Measurements from ENCODE around the gene UCK1.

UCK1 gene

DNA sequence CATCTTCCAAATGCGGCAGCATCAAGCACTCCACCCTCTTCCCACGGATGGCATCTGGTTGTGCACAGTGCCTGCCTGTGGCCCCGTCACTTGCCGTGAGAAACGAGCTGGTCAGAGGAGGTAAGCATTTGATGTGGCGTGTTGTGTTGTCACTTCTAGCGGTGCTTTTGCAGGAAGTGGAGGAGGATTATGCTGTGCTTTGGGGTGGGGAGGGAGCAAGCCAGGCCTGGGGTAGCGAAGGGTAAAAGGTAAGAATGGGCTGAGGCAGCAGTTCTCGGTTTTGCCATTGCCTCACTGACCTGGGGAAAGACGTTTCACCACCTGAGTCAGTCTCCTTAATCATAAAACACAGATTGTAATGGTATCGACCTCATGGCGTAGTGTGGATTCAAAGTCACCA lies 30.7 kb downstream of the UCK1 start:
- no peak overlapping the region for H3K27ac ChIP-seq (ENCODE audit: low read depth, low read length)
- no peaks in the 10 kb centered on the region for H4K20me1 ChIP-seq (ENCODE audit: low read depth, low read length)
- H3K9ac ChIP-seq (ENCODE audit: low read length), result no peak overlapping the region
- no peaks in the 10 kb centered on the region for H3K27me3 ChIP-seq (ENCODE audit: low read length)
- H3F3A ChIP-seq (ENCODE audit: insufficient read depth), result peaks cover 26% of the 10 kb centered on the region
- no peaks in the 10 kb centered on the region for H3K36me3 ChIP-seq (ENCODE audit: low read length)
- no peaks in the 10 kb centered on the region for H3K9me2 ChIP-seq (replicated peaks; ENCODE audit: insufficient read depth, low read length)
- H3K9me3 ChIP-seq (ENCODE audit: insufficient read depth, low read length), result no peaks in the 10 kb centered on the region
- no peak overlapping the region for H3K4me2 ChIP-seq (ENCODE audit: low read depth, low read length, poor library complexity, severe bottlenecking)
- TF ChIP-seq EZH2phosphoT487 (conservative IDR thresholded peaks at IDR 0.05; ENCODE audit: low read length), result no peak
- TF ChIP-seq, protein P1, sequence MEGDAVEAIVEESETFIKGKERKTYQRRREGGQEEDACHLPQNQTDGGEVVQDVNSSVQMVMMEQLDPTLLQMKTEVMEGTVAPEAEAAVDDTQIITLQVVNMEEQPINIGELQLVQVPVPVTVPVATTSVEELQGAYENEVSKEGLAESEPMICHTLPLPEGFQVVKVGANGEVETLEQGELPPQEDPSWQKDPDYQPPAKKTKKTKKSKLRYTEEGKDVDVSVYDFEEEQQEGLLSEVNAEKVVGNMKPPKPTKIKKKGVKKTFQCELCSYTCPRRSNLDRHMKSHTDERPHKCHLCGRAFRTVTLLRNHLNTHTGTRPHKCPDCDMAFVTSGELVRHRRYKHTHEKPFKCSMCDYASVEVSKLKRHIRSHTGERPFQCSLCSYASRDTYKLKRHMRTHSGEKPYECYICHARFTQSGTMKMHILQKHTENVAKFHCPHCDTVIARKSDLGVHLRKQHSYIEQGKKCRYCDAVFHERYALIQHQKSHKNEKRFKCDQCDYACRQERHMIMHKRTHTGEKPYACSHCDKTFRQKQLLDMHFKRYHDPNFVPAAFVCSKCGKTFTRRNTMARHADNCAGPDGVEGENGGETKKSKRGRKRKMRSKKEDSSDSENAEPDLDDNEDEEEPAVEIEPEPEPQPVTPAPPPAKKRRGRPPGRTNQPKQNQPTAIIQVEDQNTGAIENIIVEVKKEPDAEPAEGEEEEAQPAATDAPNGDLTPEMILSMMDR (IDR thresholded peaks at IDR 0.05; ENCODE audit: insufficient read depth, low read length, poor library complexity, severe bottlenecking), result no peak
- no peak overlapping the region for H2AFZ ChIP-seq (ENCODE audit: low read depth, low read length, severe bottlenecking)
- H3K79me2 ChIP-seq (ENCODE audit: insufficient read depth, low read length), result peaks cover 6% of the 10 kb centered on the region
- H3K4me3 ChIP-seq (ENCODE audit: insufficient read depth, low read length, poor library complexity, severe bottlenecking), result no peak overlapping the region

DNA sequence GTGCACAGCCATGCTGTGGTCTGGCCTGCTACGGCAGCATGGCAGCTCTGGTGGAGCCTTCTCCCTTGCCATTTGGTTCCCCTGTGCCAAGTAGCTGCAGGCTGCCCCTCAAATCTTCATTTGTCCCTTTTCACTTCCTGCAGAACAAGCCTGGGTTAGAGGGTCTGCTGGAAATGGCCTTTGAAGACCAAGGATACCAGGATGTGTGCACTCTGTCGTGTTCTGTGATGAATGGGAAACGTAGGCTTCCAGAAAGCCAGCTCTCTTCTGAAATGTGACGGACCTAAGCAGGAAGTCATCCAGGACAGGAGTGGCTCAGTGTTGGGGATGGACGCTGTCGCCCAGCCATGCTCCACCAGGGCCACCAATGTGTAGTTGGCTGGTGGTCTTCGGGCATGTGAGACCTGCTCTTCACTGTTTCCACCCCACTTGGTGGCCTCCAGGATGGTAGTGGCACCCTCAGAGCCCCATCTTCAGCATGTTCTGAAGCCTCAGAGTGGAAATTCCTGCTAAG lies 31.8 kb downstream of the UCK1 start:
- Histone ChIP-seq H3K79me2 (ENCODE audit: insufficient read depth, low read length) (peaks cover 6% of the 10 kb centered on the region), H3K27me3 (ENCODE audit: low read length) (no peaks in the 10 kb centered on the region), H3F3A (ENCODE audit: insufficient read depth) (peaks cover 26% of the 10 kb centered on the region), H3K4me2 (ENCODE audit: low read depth, low read length, poor library complexity, severe bottlenecking) (no peak overlapping the region), H2AFZ (ENCODE audit: low read depth, low read length, severe bottlenecking) (no peak overlapping the region), H4K20me1 (ENCODE audit: low read depth, low read length) (no peaks in the 10 kb centered on the region), H3K9me2 (replicated peaks; ENCODE audit: insufficient read depth, low read length) (no peaks in the 10 kb centered on the region), H3K4me3 (ENCODE audit: insufficient read depth, low read length, poor library complexity, severe bottlenecking) (no peak overlapping the region), H3K27ac (ENCODE audit: low read depth, low read length) (no peak overlapping the region), H3K9ac (ENCODE audit: low read length) (no peak overlapping the region), H3K36me3 (ENCODE audit: low read length) (no peaks in the 10 kb centered on the region), H3K9me3 (ENCODE audit: insufficient read depth, low read length) (no peaks in the 10 kb centered on the region)
- no peak for TF ChIP-seq EZH2phosphoT487 (conservative IDR thresholded peaks at IDR 0.05; ENCODE audit: low read length)
- TF ChIP-seq, protein P1 (IDR thresholded peaks at IDR 0.05; ENCODE audit: insufficient read depth, low read length, poor library complexity, severe bottlenecking), result no peak

DNA sequence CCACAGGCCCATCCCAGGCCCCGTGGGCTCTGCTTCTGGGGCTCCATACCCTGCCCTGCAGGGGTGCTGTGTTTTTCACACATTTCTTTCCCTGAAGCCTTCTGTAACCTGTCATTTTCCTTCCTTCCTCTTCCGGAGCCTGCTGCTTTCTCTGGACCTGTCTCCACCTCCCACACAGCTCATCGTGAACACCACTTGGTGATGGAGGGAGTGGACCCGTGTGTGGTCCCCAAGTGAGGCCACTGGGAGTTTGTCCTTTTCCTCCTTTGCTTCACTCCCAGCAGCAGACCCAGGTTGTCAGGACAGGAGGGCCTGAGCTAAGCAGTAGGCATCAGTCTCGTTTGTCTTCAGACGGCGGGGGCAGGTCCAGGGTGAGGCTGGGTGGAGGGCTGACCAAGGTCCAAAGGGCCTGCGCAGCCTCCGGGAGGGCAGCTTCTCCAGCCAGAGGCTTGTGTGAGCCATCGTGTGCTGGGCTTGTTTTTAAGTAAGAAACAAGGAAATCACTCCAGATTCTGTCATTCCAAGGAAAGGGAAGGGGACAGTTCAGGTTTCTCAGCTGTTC lies 34.1 kb downstream of the UCK1 start:
- Histone ChIP-seq H3K9ac (ENCODE audit: low read length) (no peak overlapping the region), H3K4me2 (ENCODE audit: low read depth, low read length, poor library complexity, severe bottlenecking) (no peak overlapping the region), H3K9me2 (replicated peaks; ENCODE audit: insufficient read depth, low read length) (no peaks in the 10 kb centered on the region), H3K27ac (ENCODE audit: low read depth, low read length) (no peak overlapping the region), H3K9me3 (ENCODE audit: insufficient read depth, low read length) (no peaks in the 10 kb centered on the region), H3F3A (ENCODE audit: insufficient read depth) (peaks cover 26% of the 10 kb centered on the region), H2AFZ (ENCODE audit: low read depth, low read length, severe bottlenecking) (no peak overlapping the region), H4K20me1 (ENCODE audit: low read depth, low read length) (no peaks in the 10 kb centered on the region), H3K4me3 (ENCODE audit: insufficient read depth, low read length, poor library complexity, severe bottlenecking) (no peak overlapping the region), H3K79me2 (ENCODE audit: insufficient read depth, low read length) (no peaks in the 10 kb centered on the region), H3K36me3 (ENCODE audit: low read length) (peaks cover 5% of the 10 kb centered on the region; the same call in 1 of the 2 replicates), H3K27me3 (ENCODE audit: low read length) (no peaks in the 10 kb centered on the region)
- no peak for TF ChIP-seq EZH2phosphoT487 (conservative IDR thresholded peaks at IDR 0.05; ENCODE audit: low read length)
- TF ChIP-seq, protein P1 (IDR thresholded peaks at IDR 0.05; ENCODE audit: insufficient read depth, low read length, poor library complexity, severe bottlenecking), result no peak
